Heart left ventricle (tissue), 13 donors: ENCODE measurements around the gene TTK.

Experiments
- POLR2A ChIP-seq, 2 donors: fragments of 450-650 bp; IDR thresholded peaks; one replicate each; pipeline ENCODE4 v1.6.1; 2017; ENCODE audit warnings: antibody characterized with exemption in 2 of 2, mild to moderate bottlenecking in 2 of 2, moderate library complexity in 2 of 2
- TF ChIP-seq, protein P1 (sequence below), 12 donors: fragments of 200-600 bp; sonication (generic) in 4 of 12; IDR thresholded peaks; one replicate each; pipeline versions ENCODE4 v1.5.0 to v1.8.0; 2018 to 2022; ENCODE audit warnings: antibody characterized with exemption in 12 of 12, mild to moderate bottlenecking in 5 of 12
- donor health status: ischemic (EF 13 %, LVEDD 7.1; RV severe dilation, severe dysfunction).
- donor health status: DM: no; HTN: yes; CAD: no.
- donor health status: DM: no; HTN: no; CAD: no.
- donor health status: ischemic (EF 25% LVEDD 6.9; RV normal size, moderate dysfunction).
- donor health status: ischemic (EF 25% LVEDD 5.7; RV mildly dilated, moderate dysfunction).
- donor health status: ischemic (EF 35%, LVEDD 5.7; RV mildly dilated, moderate dysfunction).
- donor health status: nonischemic (EF 11% LVEDD 7.7; RV severe dilation, severe dysfunction).
- donor health status: DM: yes; HTN: yes; CAD: no.
- donor health status: PGD.
- donor health status: ischemic (EF 29% LVEDD 5.4; RV normal size, mild dysfunction).
- donor health status: nonischemic (EF 23%, LVEDD 6.1; RV moderate dilation, normal function).

DNA sequence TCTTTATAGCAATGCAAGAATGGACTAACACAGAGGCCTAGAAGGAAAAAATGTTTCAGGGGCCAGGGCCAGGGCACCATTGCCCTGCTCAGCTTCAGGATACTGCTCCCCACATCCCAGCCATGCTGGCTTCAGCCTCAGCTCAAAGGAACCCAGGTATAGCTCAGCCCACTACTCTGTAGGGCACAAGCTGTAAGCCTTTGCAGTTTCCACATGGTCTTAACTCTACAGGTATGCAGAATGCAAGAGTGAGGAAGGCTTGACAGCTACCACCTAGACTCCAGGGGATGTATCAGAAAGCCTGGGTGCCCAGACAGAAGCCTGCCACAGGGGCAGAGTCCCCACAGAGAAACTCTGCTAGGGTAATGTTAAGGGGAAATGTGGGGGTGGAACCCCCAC lies 10.5 kb upstream of the TTK start:
- TF ChIP-seq, protein P1, sequence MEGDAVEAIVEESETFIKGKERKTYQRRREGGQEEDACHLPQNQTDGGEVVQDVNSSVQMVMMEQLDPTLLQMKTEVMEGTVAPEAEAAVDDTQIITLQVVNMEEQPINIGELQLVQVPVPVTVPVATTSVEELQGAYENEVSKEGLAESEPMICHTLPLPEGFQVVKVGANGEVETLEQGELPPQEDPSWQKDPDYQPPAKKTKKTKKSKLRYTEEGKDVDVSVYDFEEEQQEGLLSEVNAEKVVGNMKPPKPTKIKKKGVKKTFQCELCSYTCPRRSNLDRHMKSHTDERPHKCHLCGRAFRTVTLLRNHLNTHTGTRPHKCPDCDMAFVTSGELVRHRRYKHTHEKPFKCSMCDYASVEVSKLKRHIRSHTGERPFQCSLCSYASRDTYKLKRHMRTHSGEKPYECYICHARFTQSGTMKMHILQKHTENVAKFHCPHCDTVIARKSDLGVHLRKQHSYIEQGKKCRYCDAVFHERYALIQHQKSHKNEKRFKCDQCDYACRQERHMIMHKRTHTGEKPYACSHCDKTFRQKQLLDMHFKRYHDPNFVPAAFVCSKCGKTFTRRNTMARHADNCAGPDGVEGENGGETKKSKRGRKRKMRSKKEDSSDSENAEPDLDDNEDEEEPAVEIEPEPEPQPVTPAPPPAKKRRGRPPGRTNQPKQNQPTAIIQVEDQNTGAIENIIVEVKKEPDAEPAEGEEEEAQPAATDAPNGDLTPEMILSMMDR (IDR thresholded peaks at IDR 0.05) = no peak
- no peak for TF ChIP-seq POLR2A (IDR thresholded peaks at IDR 0.05)
